Measurements from ENCODE around the gene GPC1.

Gene GPC1

GRCh38 chr2:240412975-240413812 lies 22.3 kb upstream of the GPC1 start:
- no peak for DNase-seq

GRCh38 chr2:240413813-240414429 lies 21.5 kb upstream of the GPC1 start:
- DNase-seq: no peak

- DNase-seq: no peak
These were observed 18.6 kb upstream of the GPC1 start for GRCh38 chr2:240416821-240417220.

- no peak for DNase-seq
These were observed 17.2 kb upstream of the GPC1 start for GRCh38 chr2:240418311-240418710.

GRCh38 chr2:240419271-240419670 lies 16.2 kb upstream of the GPC1 start:
- no peak for DNase-seq

- DNase-seq: no peak
These were observed 15.7 kb upstream of the GPC1 start for GRCh38 chr2:240419723-240420122.

- DNase-seq: no peak
These were observed 15.0 kb upstream of the GPC1 start for GRCh38 chr2:240420206-240421104.

GRCh38 chr2:240421381-240421780 lies 14.1 kb upstream of the GPC1 start:
- no peak for DNase-seq

GRCh38 chr2:240422658-240423329 lies 12.7 kb upstream of the GPC1 start:
- DNase-seq: no peak

- DNase-seq: no peak
These were observed 11.7 kb upstream of the GPC1 start for GRCh38 chr2:240423788-240424191.

- DNase-seq: no peak
These were observed 10.9 kb upstream of the GPC1 start for GRCh38 chr2:240424341-240425235.

GRCh38 chr2:240425236-240425615 lies 10.2 kb upstream of the GPC1 start:
- no peak for DNase-seq

- DNase-seq: no peak
These were observed 9.8 kb upstream of the GPC1 start for GRCh38 chr2:240425697-240426096.

- DNase-seq: no peak
These were observed 8.4 kb upstream of the GPC1 start for GRCh38 chr2:240426845-240427721.

GRCh38 chr2:240427729-240428128 lies 7.7 kb upstream of the GPC1 start:
- DNase-seq: no peak

- DNase-seq: no peak
These were observed 7.2 kb upstream of the GPC1 start for GRCh38 chr2:240428245-240428644.

GRCh38 chr2:240429341-240429871 lies 6.1 kb upstream of the GPC1 start:
- DNase-seq: no peak

GRCh38 chr2:240429872-240430491 lies 5.5 kb upstream of the GPC1 start:
- no peak for DNase-seq

- DNase-seq: no peak
These were observed 4.9 kb upstream of the GPC1 start for GRCh38 chr2:240430595-240430994.

GRCh38 chr2:240431271-240431660 lies 4.2 kb upstream of the GPC1 start:
- no peak for DNase-seq

Data from activated effector memory CD4-positive, alpha-beta T cell treated with Interleukin-2 at 50 U/mL for 16 hours (primary cell).